Osteocyte (in vitro differentiated cells): Measurements from ENCODE around the gene PPM1H. TPM values are rescaled to one million over a fixed set of nuclear protein-coding genes. Genes with fewer than 3 reads are reported as not detected.

Experiments
- DNase-seq: peaks from one replicate; pipeline ENCODE4 v3.0.0; 2021; ENCODE audit warnings: mixed read lengths; ENCODE audit not compliant: unreplicated experiment; ENCODE audit errors: extremely low spot score
- H3K27ac Mint-ChIP-seq: one replicate; pipeline ENCODE4 v1.8.0; 2021; ENCODE audit warnings: mild to moderate bottlenecking, mixed read lengths; ENCODE audit not compliant: unreplicated experiment
- H3K27me3 Mint-ChIP-seq: one replicate; pipeline ENCODE4 v1.8.0; 2021; ENCODE audit warnings: mixed read lengths; ENCODE audit not compliant: unreplicated experiment
- H3K36me3 Mint-ChIP-seq: one replicate; pipeline ENCODE4 v1.8.0; 2021; ENCODE audit warnings: mixed read lengths; ENCODE audit not compliant: unreplicated experiment
- H3K4me1 Mint-ChIP-seq: one replicate; pipeline ENCODE4 v1.8.0; 2021; ENCODE audit warnings: mixed read lengths; ENCODE audit not compliant: unreplicated experiment
- H3K4me3 Mint-ChIP-seq: one replicate; pipeline ENCODE4 v1.8.0; 2021; ENCODE audit warnings: mild to moderate bottlenecking, moderate library complexity, mixed read lengths; ENCODE audit not compliant: unreplicated experiment
- H3K9me3 Mint-ChIP-seq: one replicate; pipeline ENCODE4 v1.8.0; 2021; ENCODE audit warnings: mixed read lengths; ENCODE audit not compliant: unreplicated experiment
- total RNA-seq: library from RNA; stranded (reverse); gene quantifications from 2 replicates; pipeline ENCODE4 v1.2.1, GENCODE V29; 2021
- TF ChIP-seq, protein P1 (sequence below): fragments of 200-600 bp; sonication (generic); IDR thresholded peaks from 2 replicates; pipeline ENCODE4 v1.5.0; 2021; ENCODE audit warnings: antibody characterized with exemption, mild to moderate bottlenecking, moderate library complexity

The PPM1H gene
- total RNA-seq, 1 donor from 2014 or later, result 60.8 TPM

DNA sequence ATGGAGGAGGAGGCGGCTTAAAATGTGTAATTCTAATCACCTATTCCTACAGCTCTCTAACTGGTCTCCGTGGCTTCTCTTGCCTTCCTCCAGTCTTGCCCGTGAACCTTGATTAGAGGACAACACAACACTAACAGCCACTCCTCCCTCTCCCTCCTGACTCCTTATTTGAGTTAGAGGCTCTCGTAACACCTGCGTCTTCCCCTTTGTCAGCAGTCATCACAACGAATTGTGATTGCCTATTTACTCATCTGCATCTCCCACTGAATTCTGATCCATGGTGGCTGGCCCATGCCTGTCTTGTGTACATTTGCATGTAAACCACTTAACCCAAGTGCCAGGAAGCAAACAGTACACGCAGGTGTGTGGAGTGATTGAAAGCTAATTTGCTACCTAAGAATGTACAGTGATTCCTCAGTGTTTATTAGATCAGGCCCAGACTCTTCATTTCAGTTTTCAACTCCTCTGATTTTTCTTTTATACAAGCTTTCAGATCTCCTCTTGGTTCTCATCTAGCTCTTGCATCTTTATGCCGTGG, 313.8 kb downstream of the PPM1H start:
- no peaks in the 10 kb centered on the region for H3K4me1 Mint-ChIP-seq
- H3K36me3 Mint-ChIP-seq, result peaks cover 17% of the 10 kb centered on the region

DNA sequence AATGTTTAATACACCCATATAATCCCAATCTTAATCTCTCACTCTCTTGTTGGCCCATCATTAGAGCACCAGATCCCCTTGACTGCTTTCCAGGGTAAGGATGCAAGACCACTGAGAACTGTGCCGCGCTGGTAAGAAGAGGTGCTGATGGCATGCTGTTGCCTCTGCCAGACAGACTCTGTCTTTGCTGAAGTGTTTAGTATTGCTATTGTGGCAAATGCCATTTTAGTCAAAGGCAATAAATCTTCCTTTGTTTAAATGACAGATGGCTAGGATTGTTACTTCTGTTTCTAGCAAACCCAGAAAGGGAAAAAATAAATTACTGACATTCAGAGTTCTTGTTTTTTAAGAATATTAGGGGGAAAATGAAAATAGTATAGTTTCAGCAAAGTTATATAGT, 316.0 kb downstream of the PPM1H start:
- Mint-ChIP-seq H3K4me3 (no peak overlapping the region), H3K27ac (no peak overlapping the region), H3K36me3 (peaks cover 17% of the 10 kb centered on the region), H3K9me3 (no peaks in the 10 kb centered on the region), H3K27me3 (no peaks in the 10 kb centered on the region), H3K4me1 (no peaks in the 10 kb centered on the region)
- DNase-seq, result no peak
- TF ChIP-seq, protein P1, sequence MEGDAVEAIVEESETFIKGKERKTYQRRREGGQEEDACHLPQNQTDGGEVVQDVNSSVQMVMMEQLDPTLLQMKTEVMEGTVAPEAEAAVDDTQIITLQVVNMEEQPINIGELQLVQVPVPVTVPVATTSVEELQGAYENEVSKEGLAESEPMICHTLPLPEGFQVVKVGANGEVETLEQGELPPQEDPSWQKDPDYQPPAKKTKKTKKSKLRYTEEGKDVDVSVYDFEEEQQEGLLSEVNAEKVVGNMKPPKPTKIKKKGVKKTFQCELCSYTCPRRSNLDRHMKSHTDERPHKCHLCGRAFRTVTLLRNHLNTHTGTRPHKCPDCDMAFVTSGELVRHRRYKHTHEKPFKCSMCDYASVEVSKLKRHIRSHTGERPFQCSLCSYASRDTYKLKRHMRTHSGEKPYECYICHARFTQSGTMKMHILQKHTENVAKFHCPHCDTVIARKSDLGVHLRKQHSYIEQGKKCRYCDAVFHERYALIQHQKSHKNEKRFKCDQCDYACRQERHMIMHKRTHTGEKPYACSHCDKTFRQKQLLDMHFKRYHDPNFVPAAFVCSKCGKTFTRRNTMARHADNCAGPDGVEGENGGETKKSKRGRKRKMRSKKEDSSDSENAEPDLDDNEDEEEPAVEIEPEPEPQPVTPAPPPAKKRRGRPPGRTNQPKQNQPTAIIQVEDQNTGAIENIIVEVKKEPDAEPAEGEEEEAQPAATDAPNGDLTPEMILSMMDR, result no peak

More for the DNA sequence above, 313.8 kb downstream of the PPM1H start:
- Mint-ChIP-seq H3K4me3 (no peak overlapping the region), H3K9me3 (no peaks in the 10 kb centered on the region), H3K27me3 (no peaks in the 10 kb centered on the region), H3K27ac (no peak overlapping the region)
- DNase-seq, result no peak
- TF ChIP-seq, protein P1, result no peak

DNA sequence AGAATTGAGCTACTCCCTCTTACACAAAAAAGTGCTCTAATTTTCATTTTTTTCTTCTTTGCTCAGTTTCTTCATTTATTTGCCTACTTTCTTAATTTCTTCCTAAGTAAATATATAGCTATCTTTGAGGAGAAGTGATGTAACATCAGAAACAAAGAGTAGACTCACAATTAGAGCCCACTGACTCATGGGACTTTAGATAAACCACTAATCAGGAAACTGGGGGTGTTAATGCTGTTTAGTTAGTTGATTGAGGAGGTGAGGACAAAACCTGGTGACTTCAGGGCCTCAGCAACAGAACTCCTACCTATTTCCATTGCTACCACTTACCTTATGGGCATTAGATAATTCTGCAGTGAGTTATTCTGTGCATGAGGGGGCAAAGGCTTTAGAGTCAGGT, 316.6 kb downstream of the PPM1H start:
- Mint-ChIP-seq H3K27me3 (no peaks in the 10 kb centered on the region), H3K4me3 (no peak overlapping the region), H3K36me3 (peaks cover 17% of the 10 kb centered on the region), H3K27ac (no peak overlapping the region), H3K4me1 (no peaks in the 10 kb centered on the region), H3K9me3 (no peaks in the 10 kb centered on the region)
- no peak for DNase-seq
- TF ChIP-seq, protein P1, result no peak

DNA sequence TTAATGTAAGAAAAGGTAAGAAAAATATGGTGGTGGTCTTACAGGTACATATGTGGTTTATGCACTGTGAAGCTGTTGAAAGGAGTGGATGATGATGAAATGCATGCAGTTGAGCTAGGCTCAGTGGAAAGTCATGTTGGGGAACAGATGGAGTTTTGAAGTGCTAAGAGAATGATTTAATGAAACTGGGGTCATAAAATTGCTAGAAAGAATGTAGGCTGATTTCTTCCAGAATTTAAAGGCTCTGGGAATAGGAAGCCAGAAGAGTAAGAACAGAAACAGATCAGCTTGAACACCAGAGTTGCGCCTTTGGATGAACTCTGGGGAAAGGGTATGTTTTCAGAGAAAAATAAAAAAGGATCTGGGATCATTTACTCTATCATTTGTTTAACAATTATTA, 321.9 kb downstream of the PPM1H start:
- Mint-ChIP-seq H3K27ac (no peak overlapping the region), H3K4me1 (peaks cover 20% of the 10 kb centered on the region), H3K9me3 (no peaks in the 10 kb centered on the region), H3K36me3 (peaks cover 17% of the 10 kb centered on the region), H3K4me3 (no peak overlapping the region), H3K27me3 (no peaks in the 10 kb centered on the region)
- no peak for DNase-seq
- TF ChIP-seq, protein P1, result no peak

DNA sequence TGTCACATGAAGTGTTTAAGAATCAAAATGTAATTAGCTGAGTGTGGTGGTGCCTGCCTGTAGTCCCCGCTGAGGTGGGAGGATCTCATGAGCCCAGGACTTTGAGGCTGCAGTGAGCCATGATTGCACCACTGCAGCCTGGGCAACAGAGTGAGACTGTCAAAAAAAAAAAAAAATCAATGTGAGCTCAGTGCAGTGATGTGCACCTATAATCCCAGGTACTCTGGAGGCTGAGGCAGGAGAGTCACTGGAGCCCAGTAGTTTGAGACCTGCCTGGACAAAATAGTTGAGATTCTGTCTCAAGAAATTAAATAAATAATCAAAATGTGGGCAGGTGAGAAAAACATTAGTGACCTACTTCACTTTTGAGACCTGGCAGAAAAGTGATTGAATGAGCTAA, 328.3 kb downstream of the PPM1H start:
- Mint-ChIP-seq H3K4me3 (peak overlapping the region; percentile 18), H3K27me3 (no peaks in the 10 kb centered on the region), H3K36me3 (peaks cover 16% of the 10 kb centered on the region), H3K9me3 (no peaks in the 10 kb centered on the region), H3K27ac (peak overlapping the region; percentile 57), H3K4me1 (peaks cover 48% of the 10 kb centered on the region)
- TF ChIP-seq, protein P1, result no peak
- no peak for DNase-seq
